GM18499 (cell line): ENCODE measurements around the gene SYNJ2.
"Not testable (repeated sequence)": the region's sequence is repeated elsewhere in the genome, so short reads cannot be mapped to it uniquely, and the experiment has no call there.

Source experiments
- ATAC-seq: cut with Tn5 transposase; IDR thresholded peaks from one replicate; pipeline ENCODE4 v1.9.1; 2021; ENCODE audit warnings: moderate number of reproducible peaks; ENCODE audit not compliant: insufficient read depth, unreplicated experiment

Gene SYNJ2

DNA sequence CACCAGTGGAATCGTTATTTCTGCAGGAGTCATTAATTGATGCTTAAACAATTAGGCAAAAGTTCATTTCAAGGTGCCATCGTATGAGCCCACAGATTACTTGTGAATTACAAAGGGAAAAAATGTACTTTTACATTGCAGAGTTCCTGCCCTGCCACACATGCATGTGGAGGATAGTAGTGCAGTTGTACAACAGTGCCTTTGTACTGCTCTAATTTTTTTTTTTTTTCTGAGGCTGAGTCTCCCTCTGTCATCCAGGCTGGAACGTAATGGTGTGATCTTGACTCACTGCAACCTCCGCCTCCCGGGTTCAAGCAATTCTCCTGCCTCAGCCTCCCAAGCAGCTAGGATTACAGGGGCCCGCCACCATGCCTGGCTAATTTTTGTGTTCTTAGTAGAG is 26.0 kb upstream of the SYNJ2 start:
- ATAC-seq = no peak

DNA sequence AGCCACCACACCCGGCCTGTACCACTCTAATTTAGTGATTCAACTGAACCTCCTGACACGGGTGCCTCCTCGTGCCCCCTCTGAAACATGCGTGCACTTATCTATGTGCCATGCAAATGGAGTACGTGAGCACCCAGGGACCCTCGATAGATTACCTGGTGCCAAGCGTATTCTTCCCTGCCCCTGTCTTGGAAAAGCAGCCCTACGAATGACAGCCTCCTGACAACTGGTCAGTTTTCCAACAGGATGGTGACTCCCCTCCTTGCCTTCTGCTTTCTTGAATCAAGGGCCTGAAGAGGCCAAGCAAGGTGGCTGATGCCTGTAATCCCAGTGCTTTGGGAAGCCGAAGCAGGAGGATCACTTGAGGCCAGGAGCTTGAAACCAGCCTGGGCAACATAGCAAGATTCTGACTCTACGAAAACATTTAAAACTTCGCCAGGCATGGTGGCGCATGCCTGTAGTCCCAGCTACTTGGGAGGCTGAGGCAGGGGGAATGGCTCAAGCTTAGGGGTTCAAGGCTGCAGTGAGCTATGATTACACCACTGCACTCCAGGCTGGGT is 25.4 kb upstream of the SYNJ2 start:
- ATAC-seq = no peak

DNA sequence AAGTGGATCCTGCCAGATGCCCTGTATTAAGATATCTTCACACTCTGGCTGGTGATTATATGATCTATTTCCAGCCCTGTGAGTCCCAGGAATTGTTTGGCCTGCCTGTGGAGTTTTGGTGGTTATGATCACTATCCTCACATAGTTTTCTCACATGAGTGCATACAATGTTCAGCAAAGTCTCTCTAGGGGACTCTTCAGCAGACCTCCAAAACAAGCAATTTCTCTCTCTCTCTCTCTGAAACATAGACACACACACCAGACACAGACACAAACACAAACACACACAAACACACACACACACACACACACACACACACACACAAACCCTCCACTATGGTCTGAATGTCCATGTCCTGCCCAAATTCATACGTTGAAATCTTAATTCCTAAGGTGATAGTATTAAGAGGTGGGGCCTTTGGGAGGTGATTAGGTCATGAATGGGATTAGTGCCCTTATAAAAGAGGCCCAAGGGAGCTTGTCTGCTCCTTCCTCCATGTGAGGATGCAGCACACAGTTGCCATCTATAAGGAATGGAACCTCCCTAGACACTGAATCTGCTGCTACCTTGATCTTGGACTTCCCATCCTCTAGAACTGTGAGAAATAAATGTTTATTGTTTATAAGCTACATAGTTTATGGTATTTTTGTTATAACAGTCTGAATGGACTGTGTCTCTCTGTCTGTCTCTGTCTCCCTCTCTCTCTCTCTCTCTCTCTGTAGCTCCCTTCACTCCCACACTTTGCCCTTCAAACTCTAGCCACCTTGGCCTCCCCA is 22.0 kb upstream of the SYNJ2 start:
- no peak for ATAC-seq

DNA sequence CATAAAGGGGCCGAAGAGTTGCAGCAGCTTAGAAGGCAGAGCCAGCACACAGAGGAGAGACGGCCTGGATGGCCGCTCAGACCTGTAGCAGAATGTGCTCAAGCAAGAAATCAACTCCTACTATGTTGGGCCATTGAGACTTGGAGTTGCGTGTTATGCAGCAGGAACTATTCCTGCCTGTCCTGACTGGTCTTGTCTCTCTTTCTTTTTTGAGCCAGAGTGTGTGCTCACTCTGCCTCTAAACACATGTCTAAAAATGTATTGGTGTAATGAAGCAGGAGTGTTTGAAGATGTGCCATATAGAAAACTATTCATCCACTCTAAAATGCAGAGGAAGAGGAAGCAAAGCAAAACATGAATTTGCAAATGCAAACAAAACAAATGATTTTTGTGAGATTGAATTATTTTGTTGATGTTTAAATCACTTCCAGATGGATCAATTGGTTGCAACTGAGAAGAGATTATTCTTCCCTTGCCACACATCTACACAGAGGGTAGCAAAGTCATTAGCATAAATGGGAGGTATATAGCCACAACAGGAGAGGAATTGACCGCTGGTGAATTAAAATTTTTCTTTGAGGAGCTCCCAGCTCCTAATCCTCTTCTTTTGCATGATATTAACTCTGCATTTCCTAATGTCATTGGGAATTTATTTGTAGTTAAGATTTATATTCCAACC is 20.4 kb upstream of the SYNJ2 start:
- no peak for ATAC-seq

DNA sequence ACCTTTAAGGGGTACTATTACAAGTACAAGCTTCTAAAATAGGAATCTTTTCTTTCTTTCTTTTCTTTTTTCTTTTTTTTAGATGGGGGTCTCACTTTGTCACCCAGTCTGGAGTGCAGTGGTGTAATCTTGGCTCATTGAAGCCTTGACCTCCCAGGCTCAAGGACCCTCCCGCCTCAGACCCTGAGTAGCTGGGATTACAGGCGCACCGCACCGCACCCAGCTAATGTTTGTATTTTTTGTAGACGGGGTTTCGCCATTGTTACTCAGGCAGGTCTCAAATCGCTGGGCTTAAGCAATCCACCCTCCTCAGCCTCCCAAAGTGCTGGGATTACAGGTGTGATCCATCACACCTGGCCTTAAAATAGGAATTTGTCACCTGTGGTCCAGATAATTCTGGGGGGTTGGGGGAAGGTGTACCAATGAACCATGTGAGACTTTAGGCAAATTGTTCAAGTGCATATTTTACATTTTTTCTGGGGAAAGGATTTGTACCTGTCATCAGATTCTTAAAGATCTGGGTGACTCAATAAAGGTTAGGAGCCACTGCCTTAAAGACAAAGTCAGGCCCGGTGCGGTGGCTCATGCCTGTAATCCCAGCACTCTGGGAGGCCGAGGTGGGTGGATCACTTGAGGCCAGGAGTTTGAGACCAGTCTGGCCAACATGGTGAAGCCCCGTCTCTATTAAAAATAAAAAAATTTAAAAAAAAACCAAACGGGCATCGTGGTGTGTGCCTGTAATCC is 19.7 kb upstream of the SYNJ2 start:
- ATAC-seq = no peak

DNA sequence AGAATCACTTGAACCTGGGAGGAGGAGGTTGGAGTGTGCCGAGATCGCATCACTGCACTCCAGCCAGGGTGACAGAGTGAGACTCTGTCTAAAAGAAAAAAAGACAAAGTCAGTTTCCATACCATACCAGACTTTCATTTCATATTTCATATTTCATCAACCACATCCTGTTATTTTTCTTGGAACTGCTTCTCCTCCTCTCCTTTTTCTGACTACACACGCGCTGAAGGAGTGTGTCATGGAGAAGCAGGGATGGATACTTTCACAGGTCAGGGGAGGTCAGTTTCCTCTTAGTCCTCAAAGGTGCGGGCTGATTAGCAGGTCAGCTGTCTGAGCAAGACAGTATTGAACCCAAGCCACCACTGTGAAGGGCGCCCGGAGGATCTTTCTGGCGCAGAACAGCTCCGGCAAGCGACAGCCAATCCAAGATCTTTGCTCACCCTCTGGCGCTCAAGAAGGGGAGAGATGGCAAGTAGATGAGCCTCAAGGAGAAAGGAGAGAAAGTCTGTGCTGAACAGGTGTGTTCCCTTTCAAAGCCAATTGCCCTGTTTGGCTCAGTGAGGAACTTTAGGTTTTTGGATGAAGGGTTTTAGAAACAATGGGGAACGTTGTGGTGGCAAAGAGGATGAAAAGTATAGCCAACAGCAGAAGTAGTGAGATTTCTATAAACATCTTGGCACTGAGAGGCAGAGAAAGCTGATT is 18.9 kb upstream of the SYNJ2 start:
- no peak for ATAC-seq

DNA sequence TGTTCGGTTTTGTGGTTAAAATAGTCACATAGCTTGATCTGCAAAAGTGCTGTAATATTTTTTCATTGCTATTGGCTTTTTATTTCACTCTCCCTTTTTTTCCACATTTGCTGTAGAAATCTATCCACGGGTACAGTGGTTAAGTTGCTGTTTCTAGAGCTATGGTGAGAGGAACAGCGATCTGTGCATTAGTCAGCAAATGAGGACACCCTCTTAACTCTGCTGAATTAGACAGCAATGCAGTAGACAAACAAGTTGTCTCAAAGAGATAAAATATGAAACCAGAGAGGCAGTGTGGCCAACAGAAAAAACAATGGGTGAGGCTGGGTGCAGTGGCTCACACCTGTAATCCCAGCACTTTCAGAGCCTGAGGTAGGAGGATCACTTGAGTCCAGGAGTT is 17.6 kb upstream of the SYNJ2 start:
- no peak for ATAC-seq

DNA sequence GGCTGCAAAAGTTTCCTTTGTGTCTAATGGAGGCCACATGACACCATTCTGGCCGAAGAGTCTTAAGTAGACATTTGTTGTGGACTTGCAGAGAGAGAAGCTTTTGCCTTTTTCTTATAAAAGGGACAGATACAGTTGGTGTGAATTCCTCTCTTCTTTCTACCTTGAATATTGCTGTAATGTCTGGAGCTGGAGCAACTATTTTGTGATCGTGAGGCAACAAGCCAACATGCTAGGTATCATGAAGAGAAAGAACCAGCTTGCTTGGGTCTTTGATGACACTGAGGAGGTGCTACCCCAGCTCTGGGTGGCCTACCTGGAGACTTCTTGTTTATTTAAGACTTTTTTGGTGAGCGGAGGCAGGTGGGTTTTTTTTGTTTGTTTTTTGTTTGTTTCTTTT is 16.3 kb upstream of the SYNJ2 start:
- ATAC-seq = no peak

DNA sequence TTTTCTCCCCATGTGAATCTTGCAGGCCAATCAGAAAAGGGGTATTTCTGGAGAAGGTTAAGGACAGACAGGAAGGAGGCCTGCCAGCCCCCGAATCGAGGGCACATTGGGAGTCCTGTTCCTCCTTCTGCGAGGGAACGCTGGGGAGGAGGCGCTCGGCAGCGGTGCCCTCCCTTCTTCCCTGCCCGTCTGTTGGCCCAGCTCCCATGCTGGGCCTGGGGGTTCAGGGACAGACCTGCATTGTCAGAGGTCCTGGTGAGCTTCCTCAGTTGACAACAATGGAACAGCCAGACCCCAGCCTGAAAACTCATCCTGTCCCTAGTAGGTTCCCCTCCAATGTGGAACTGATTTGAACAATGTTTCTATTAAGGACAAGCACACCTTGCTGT is 15.1 kb upstream of the SYNJ2 start:
- no peak for ATAC-seq

DNA sequence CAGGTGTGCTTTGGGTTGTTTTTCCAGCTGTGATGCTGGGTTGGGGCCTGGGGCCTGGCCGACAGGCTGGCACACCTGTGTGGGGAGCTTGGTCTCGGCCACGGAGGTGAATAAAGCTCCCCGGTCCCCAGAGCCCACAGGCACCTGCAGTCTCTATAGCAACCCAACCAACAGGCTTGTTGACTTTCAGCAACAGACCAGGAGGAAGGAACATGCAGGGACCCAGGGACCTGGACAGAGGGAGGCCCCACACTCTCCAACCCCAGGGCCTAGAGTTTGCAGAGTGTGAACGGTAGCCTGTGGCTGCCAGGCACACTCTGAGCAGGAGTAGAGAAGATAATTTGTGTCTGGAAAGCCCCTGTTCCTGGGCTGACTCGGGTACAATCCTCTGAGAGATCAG is 14.6 kb upstream of the SYNJ2 start:
- ATAC-seq = no peak

DNA sequence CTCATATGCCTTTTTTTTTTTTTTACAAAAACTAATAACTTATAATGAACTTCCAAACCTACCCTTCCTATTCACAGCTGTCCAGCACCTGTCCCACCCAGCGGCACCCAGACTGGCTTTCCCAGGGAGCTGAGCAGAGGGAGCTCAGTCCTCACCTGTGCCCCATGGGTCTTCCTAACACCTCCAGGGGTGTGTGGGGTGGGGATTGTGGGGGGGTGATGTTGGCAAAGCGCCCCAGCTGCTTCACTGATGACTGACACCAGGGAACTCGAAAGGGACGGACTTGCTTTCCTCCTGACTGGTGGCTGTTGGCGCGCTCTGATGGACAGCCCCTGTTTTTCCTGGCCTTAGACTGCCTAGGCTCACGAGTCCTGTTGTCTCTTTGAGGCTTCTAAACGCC is 14.2 kb upstream of the SYNJ2 start:
- ATAC-seq = no peak

DNA sequence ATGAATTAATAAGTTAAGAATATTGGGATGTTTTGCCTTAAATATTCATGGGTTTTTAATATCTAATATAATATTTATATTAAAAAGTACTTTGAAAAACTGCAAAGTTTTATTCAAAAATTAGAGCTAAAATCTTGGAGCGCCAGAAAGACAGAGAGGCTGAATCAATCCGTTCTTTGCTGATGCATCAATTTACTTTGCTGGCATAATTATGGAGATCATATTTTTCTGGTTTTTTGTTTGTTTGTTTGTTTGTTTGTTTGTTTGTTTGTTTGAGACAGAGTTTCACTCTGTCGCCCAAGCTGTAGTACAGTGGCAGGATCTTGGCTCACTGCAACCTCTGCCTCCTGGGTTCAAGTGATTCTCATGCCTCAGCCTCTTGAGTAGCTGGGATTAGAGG is 9.5 kb upstream of the SYNJ2 start:
- ATAC-seq = not testable (repeated sequence)

DNA sequence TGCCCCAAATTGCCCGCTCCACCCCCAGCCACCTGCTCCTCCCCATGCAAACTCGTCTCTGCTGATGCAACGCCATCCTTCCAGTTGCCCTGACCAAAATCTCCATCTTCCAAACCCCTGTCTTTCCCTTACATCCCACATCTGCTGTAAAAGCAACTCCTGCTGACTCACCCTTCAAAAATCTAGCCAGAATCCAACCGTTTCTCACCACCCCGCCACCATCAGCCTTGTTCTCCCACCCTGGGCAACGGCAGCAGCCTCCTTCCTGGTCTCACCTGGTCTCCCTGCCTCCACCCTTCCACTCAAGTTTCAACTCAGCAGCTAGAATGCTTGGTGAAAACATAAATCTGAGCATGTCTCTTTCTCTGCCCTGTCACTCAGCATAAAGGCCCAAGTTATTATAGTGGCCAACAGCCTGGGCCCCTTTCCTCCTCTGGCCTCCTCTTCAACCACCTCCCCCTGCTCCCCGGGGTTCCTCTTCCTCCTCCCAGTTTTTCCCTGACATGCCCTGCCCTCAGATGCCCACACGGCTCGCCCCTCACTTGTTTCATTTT is 7.2 kb upstream of the SYNJ2 start:
- ATAC-seq = no peak

DNA sequence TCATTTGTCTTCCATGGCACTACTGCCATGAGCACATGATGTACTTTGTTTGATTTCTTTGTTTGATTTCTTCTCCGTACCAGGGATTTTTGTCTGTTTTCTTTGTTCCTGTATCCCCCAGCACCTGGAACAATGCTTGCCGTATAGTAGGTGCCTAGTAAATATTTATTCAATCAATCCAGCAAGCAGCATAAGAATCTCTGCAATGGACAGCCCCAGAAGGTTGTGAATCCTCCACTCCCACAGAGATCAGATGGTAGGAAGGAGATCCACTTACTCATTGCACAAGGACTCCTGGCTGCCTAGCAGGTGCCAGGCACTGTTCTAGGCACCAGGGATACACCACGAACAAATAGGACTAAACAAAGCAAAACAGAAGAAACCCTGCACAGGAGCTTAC is 6.7 kb upstream of the SYNJ2 start:
- ATAC-seq = no peak

DNA sequence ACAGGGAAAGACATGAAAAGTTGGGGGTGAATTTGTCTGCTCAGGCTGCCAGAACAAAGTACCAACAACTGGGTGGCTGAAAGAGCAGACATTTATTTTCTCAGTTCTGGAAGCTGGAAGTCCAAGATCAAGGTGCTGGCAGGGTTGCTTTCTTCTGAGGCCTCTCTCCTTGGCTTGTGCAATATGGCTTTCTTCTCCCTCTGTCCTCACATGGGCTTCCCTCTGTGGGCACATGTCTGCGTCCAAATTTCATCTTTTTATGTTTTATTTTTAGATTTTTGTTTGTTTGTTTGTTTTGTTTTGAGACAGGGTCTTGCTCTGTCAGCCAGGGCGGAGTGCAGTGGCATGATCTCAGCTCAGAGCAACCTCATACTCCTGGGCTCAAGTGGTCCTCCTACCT is 6.2 kb upstream of the SYNJ2 start:
- no peak for ATAC-seq

DNA sequence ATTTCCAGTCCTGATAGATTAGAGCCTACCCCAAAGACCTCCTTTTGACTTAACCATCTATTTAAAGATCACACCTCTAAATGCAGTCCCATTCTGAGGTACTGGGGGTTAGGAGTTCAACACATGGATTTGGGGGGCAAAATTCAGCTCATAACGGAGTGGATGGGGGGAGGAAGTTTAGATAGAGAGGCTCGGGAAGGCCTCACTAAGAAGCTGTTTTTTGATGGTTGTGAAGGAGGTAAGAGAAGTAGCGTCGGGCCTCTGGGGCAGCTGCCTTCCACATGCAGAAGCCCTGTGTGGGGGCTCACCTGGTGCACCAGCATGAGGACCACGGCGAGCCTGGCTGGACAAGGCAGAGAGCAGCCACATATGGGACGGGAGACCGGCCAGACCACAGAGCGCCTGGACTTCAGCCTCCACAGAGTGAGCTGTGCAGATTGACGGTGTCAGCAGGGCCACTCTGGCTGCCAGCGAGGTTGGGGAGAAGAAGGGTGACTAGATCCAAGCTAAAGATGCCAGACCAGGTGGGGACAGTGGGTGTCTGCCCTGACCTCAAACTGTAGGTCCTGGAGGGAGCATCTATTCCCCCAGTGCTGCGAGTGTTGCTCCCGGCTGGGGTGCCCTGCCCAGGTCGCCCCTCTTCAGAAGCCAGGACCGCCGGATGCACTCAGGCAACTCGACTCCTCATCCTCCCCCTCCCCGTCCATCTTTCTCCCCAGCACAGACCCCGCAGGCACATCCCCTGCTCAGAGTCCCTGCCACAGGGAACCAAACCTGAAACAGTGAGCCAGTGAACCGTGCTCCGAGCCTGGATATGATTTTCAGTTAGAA is 5.1 kb upstream of the SYNJ2 start:
- no peak for ATAC-seq

DNA sequence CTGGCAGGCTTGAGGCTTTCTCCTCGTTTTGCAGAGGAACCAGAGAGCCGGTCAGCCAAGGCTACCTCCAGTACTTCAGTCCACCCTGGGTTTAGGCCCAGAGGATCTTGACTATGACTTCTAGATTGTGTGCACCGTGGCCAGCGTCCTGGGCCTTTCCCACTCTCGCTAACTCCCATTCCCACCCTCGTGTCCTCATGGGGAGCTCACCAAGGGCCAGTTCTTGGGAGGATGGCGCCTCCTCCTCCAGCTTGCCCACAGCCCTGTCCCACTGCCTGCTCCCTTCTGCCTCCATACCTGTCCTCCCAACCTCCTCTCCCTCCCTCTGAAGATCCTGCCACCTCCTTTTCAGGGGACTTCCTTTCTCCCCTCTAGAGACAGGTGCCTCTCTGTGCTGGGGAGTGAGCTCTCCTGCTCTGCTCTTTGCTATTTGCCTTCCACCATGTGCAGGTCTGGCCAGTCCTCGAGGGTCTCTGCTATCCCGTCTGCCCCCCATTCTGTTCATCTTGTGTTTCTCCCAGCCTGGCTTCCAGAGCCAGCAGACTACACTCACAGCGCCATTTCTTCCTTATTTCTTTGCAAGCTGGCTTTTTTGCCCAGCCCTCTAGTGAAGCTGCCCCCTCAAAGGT is 4.4 kb upstream of the SYNJ2 start:
- ATAC-seq = no peak

DNA sequence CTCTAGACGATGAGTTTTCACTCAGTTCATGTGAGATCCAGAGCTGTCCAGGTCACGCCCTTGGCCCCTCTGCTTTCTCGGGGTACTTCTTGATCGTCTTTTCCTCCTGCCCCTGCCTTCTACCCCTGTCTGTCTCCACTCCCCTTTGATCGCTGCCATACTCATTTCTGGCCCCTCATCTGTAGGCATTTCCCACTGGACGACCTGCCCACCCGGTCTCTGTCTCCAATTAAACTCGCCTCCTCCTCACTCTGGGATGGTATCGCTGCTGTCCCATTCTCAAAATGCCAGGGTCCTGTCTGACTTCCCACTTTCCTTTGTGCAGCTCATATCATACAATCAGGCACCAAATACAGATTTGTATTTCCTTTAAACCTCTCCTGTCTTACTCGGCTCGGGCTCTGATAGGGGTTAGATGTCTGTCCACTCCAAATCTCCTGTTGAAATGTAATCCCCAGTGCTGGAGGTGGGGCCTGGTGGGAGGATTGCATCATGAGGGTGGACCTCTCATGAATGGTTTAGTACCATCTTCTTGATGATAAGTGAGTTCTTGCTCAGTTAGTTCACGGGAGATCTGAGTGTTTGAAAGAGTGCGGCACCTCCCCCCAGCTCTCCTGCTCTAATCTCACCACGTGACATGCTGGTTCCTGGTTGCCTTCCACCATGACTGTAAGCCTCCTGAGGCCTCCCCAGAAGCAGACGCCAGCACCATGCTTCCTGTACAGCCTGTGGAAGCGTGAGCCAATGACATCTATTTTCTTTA is 3.5 kb upstream of the SYNJ2 start:
- no peak for ATAC-seq
